GM19035 (cell line): ENCODE measurements around the gene NFATC1.
A peak's percentile ranks its signal among the peaks of the same experiment; 100 is the strongest.

Experiments
- ATAC-seq: cut with Tn5 transposase; IDR thresholded peaks from one replicate; pipeline ENCODE4 v1.9.1; 2021; ENCODE audit not compliant: unreplicated experiment

NFATC1 gene

DNA sequence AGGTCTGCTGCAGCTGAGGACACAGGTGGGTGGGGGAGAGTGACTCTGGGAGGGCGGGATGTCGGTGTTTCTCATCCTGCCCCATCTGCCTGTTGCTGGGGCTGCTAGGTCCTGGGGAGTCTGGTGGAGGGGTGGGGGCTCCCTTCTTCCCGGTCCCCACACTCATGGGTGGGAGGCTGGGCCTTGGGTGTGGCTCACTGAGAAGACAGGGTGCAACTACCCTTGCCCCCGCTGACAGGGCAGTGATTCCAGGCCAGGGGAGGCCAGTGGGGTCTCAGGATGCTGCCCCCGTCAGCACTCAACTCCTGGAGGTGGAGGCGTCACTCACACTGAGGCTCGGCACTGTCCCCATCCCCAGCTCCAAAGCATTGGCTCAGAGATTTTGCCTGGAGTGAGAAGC is 7.7 kb upstream of the NFATC1 start:
- no peak for ATAC-seq

DNA sequence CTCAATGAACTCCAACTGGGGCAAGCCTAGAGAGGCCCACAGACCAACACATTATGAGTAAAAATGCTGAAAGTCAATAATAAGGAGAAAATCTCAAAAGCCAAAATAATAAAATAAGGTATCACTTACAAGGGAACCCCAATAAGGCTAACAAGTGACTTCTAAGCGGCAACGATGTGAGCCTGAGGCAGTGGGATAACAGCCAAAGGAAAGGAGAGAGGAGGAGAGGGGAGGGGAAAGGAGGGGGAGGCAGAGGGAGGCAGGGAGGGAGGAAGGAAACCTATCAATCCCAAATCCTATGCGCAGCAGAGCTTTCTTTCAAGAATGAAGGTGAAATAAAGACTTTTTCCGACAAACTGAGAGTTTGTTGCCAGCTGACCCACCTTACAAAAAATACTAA is 6.0 kb upstream of the NFATC1 start:
- ATAC-seq = no peak

DNA sequence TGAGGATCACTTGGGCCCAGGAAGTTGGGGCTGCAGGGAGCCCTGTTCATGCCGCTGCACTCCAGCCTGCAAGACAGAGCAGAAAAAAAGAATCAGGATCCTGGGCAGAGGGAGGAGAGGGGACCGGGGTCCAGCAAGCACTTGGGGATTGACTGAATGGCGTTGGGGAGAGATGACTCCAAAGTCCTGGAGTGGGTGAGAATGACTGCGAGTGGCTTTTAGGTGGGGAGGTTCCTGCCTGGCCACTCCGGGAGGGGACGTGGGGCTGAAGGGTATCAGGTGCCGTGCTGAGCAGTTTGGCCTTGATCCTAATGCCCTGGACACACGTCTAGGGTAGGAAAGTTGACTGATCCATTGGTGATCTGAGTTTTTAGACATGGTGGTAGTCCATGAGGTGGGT is 3.5 kb upstream of the NFATC1 start:
- ATAC-seq = no peak

DNA sequence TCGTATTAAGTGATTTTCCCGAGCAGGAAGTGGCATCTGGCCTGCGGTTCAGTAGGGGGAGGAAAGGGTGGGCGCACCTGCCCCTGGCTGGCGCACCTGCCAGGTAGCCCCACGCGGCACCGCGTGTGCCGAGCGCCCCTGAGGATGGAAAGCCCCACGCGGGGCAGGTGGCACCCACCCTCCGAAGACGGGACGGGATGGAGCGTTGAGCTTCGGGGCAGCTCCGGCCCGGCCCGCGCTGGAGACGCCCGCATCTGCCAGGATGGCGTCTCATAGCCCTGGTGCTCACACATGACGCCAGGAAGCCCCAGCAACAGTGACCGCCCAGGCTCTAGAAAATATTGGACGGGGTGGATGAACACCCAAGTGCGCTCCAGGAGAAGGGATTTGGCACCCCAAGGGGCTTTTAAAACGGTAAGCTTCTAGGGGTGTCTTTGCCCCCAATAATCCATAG is 2.5 kb upstream of the NFATC1 start:
- no peak for ATAC-seq

DNA sequence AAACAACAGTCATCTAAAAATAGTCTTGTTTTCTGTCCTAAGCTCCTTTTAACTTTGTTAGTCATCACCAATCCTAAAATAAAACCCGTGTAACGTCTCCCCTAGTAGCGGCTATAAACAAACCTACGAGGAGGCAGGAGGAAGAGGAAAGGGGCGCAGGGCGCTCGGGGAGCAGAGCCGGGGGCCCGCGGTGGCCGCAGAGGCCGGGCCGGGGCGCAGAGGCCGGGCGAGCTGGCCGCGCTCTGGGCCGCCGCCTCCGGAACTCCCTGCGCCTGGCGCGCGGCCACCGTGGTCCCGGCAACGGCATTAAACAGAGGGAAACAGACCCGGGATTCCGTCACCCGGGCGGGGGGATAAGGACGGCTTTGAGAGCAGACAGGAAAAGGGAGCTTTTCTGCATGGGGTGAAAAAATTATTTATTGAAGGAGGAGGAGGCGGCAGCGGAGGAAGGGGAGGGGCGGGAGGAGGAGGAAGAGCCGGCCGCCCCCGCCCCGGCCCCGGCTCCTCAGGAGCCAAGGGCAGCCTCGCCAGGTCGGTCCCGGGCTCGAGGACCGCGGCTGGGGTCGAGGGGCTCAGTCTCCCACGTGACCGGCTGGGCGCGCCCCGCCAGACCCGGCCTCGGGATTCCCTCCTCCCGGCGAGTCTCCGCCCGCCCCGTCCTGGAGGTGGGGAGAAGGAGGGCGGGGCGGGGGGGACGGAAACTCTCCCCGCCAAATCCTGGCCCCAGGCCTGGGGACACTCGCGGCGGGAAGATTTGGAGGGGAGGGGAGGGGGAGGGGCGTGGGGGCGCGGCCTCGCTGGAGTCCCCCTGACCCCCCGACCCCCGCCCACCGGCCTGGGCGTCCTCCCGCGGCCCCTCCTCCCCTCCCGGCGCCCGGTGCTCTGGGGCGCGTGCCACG is 1.8 kb upstream of the NFATC1 start:
- ATAC-seq = no peak

DNA sequence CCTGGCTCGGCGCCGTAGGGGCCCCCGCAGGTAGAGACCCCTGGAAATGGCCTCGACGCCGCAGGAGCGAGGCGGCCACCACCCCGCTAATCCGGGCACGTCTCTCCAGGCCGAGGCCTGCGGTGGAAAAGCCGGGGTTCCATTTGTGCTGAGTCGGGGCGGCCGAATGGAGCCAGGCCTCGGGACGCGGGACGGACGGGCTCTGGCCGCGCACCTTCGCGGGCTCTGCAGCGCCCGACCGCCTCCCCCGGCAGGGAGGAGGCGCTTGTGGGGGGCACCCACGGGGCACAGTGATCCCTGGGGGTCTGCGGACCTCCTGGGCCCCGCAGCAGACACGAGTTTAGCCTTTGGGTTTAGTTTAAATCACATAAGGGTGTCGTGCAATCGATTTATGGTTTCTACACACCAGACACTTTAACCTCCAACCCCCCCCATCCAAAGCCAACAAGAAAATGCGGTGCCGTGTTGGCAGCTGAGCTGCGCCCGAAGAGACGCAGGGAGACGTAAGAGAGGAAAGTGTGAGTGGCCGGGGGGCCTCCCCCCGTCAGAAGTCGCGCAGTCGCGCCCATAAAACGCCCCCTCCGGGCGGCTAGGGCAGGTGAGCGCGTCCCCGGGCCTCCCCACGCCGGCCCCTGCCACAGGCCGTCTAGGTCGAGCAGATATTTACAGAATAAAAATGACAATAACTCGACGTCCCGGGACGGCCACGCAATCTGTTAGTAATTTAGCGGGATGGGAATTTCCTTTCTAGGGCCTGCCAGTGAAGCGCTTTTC is 1.0 kb upstream of the NFATC1 start:
- no peak for ATAC-seq

DNA sequence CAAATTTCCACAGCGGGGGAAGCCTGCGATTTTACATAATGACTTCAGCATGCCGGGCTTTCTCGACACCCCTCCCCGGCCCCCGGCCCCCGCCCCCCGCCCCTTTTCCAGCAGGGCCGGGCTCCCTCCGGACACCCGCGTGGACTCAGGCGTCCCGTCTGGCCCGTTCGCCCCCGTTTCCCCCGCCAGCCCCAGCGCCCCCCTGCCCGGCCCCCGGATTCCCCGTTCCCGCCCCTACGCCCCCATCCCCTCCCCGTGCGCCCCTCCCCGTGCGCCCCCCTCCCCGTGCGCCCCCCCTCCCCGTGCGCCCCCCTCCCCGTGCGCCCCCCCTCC is 456 bp upstream of the NFATC1 start:
- ATAC-seq = no peak

DNA sequence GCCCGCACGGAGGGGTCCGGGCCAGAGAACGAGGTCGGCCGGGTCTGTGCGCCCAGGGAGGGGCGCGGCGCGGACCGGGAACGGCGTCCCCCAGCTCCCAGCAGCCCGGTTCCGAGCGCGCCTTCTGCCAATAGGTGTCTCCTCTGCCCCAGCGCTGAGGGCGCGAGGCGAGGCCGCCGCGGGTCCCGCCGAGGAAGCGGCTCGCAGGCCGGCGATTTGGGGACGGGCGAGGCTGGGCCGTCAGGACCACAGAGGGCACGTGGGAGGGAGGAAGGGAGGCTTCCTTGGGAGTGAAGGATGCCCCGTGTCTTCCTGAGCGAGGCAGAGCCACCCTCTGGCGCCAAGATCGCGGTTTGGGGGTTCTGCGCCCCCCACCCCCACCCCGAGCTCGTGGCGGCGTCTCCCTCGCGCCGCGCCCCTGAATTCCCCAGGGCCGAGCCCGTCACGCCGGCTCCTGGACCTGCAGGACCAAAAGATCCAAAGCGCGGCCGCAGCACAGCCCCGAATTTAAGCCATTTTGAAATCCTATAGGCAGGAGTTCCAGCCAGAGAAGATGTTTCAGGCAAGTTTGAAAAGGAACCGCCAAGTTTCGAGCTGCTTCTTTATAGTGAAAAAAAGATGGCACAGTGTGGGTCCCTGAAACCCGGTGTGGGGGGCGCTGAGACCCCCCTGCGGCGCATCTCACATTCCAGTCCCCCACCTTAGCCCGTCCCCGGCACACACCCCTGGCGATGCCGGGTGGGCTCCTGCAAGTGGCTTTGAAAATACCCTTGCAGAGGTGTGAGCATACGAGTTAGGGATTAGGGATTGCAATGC is 909 bp downstream of the NFATC1 start:
- no peak for ATAC-seq

DNA sequence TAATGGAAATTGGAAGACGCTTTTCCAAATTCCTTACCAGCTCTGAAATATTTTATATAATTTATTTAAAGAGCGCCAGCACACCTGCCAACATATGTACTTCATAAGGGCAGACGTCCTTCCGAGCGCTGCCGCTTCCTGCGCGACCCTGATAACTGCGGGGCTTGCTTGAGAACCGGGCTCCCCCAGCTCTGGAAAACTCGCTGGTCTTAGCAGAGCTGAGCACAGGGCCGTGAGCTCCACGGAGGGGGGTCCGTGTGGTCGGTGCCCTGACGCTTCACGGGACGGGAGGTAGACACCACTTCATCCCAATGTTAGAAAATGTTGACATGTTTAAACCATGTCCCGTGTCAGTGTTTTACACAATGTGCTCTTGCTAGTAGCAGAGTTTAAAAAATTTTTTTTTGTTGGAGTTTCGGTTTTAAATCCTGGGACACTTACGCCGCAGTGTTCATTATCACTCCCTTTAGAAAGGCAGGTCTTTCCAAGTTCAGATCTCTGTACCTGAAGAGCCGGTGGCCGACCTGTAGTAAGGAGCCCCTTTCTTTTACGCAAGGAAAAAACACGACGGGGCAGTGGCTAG is 1.6 kb downstream of the NFATC1 start:
- ATAC-seq = no peak

DNA sequence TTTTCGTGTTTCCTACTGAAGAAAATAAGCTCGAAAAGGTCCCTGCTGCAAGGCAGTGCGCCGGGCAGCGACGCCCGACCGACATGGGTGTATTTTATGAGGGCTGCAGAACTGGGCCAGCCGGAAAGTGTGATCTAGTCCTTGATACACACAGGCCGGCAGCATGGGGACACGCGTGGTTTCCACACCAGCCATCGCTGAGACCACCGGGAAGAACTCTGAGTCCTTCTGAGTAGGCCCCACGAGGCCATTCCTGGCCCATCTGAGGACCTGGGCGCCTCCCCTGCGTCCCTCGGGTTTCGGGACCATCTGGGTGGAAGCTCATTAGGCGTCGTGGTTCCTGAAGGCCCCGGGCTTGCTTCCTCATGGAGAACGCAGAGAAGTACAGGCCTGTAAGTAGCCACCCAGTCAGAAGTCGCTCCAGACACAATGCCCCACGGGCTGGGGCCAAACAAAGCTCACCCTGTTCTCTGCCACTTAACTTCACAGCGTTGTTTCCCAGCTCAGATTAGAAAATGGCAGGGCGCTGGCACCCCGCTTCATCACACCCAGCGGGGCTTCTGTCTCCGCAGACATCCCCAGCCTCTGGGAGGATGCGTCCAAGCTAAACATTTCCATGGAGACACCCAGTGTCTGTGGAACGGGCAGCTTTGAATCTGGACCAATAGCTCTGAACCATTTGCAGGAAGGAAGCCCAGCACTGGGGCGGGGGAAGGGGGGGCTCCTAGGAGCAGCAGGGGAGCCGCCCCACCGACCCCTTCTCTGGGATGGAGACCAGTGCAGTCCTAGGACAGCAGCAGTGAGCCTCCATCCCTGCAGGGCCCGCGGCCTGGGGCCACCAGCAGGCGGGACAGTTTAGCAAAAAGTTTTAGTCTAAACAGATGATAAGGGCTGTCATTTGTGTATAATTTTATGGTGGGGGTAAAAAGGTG is 2.4 kb downstream of the NFATC1 start:
- ATAC-seq = no peak

DNA sequence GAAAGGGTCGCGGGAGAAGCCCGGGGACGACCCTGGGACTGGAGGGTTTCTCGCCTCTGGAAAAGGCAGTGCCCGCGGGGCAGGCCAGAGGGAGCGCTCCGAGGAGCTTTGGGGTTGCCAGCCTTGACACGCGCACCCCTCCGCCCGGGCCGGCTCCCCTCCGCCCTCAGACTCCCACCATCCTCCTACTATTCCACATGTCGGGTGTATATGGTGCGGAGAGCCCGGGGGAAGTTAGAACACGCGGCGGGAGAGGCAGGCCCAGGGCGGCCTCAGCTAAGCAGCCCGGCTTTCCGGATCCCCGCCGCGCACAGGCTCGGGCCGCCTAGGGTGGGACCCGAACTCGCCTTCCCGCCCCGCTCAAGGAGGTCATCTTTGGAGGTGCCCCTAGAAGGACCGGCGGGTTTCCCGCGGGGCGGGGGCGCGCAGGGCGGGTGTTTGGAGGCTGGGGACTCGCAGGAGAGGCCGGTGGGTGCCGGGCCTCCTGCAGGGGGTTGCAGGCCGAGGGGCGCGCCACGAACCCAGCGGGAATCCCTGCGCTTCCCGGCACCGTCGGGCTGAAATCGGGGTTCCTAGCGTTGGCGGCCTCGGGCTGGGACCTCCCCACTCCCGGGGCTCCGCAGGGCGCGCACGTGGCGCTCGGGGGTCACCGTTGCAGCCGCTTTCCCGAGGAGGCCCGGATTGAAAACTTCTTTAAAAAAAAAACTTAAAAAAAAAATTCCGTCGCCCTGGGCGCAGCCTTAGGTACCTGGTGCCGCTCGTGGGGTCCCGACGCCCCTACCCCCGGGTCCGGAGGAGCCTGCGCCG is 3.7 kb downstream of the NFATC1 start:
- peak; percentile 14 for ATAC-seq

DNA sequence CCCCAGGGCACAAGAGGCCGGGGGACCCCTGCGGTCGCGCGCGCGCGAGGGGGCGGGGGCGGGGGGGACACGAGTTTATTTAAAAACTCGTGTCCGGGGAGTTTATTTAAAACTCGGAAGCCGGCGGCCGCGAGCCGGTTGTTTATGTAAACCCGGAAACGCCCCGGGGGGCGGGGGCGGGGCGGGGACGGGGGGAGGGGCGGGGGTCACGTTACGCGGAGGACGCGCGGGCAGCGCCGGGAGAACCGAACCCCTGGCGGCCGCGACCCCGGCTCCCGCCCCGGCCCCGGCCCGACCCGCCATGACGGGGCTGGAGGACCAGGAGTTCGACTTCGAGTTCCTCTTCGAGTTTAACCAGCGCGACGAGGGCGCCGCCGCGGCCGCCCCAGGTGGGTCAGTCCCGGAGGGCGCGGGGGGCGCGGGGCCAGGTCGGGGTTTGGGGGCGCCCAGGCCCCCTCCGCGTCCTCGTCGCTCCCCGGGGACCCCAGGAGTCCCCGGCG is 4.4 kb downstream of the NFATC1 start:
- ATAC-seq = peak; percentile 34

DNA sequence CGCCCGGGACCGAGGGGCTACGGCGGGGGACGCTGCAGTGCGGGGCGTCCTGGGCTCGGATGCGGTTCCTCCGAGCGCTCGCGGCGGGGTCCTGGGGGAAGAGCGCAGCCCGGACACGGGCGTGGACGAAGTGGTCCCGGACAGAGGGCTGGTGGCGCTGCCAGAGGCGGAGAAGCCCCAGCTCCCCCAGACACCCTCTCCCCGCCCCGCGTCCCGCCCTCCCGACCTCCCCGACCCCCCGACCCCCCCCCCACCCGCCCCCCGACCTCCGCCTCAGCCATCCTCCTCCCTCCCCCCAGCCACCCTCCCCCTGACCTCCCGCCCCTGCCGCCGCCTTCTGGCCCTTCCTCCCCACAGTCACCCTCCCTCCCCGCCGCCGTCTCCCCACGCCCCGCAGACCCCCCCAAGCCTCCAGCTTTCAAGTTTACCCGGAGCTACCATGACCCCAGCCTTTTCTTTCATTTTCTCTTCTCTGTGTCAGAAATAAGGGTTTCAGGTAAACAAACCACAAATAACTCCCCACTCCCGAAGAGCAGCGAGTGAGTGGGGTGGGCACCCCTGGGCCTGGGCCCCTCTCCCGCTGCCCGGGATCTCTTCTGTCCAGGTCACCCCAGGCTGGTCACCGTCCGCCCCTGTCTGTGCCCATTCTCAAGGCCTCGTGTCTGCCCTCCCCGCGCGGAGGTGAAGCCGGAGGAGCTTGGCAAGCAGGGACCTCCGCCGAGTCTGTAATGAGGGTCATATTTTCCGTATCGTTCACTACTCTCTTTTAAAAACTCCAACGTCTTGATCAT is 5.1 kb downstream of the NFATC1 start:
- ATAC-seq = no peak

DNA sequence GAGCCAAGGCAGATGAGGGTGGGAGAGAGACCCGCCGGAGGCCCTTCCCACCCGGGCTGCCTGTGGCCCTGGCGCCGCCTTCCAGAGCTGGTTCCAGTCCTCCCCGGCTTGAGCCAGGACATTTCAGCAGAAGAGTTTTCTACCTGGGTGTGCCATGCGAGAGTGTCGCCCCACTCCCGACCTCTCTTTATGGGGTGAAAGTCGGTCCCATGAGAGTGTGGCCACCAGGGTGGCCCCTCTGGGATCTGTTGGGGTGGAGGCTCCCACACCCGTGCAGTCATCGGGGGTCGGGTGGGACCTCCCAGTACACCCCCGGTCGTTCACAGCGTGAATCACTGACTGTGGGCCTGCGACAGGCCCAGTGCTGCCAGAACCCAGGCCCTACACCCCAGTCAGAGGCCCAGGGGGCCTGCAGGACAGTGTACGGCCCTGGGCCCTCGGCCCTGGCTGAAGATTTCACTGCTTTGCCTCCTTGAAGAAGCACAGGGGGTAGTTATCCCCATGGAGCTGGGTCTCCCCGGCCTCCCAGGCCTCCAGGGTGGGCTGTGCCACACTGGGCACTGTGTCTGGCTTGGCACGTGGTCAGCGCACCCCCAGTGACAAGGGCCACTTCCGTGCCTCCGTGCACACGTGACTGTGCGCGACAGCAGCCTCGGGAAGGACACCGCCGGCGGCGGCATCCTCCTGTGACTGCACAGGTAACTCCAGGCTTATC is 5.9 kb downstream of the NFATC1 start:
- no peak for ATAC-seq

DNA sequence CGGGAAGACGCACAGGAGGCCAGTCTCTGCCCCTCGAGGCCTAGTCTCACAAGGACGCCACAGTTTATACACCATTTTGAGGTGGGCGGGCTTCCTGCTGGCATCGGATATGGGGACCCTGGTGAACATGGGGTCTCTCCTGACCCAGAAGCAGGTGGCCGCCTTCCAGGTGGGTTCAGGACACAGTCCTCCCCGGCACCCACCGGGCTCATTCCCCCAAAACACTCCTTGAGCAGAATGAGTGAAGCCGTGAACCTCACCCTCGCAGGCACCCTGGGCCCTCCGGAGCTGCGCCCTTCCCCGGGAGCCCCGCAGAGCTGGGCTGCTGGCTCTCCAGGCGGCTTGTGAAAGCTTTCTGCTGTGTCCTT is 6.5 kb downstream of the NFATC1 start:
- ATAC-seq = no peak

DNA sequence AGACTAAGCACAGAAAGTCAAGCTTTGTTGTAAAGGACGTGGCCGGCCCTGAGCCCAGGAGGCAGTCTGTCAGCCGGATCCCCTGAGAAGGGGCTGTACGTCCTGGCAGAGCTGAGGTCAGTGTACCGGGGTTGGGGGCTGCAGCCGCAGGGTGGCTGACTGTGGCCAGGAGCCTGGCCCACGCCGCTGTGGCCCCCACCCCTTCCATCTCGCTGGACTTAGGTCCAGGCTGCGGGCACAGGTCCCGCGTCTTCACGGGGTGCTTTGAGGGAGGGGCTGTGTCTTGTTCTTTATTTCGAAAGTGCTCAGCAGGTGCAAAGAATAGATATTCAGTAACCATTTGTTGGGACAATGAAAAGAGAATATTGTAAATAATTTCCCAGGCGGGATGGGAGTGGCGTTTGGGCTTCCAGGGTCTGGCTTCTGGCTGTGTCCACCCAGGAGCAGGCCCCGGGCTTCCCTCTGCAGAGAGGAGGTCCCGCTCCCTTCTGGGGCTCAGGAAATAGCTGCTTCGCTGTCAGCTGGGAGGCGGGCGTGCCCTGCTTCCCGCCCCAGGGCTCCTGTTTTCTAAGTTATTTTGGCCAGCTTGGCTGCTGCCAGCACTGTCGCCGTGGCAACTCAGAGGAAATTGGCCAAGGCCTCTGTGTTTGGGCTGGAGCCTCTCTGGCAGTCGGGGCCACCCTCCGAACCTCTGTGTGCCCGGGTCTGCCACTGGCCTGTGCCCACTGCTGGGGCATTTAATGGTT is 7.4 kb downstream of the NFATC1 start:
- no peak for ATAC-seq
